HepG2 (cell line): ENCODE results near the gene SLC45A3. TPM values are rescaled to one million over a fixed set of nuclear protein-coding genes. Genes with fewer than 3 reads are reported as not detected.
A peak's percentile ranks its signal among the peaks of the same experiment; 100 is the strongest.

Experiments used
- KDM1A ChIP-seq: IDR thresholded peaks from 2 replicates; pipeline ENCODE4 v1.6.1; 2016; ENCODE audit warnings: missing compliant biosample characterization
- MTA1 ChIP-seq: sonication (generic); formaldehyde crosslinking; IDR thresholded peaks from 2 replicates; pipeline ENCODE4 v1.4.0; 2020; ENCODE audit warnings: missing genetic modification reagents, mild to moderate bottlenecking, borderline replicate concordance
- RAD21 ChIP-seq: fragments of 450-650 bp; formaldehyde crosslinking; IDR thresholded peaks from 2 replicates; pipeline ENCODE4 v1.5.0; 2020; ENCODE audit warnings: mild to moderate bottlenecking
- REPIN1 ChIP-seq: sonication (generic); formaldehyde crosslinking; IDR thresholded peaks from 2 replicates; pipeline ENCODE4 v1.8.0; 2022; ENCODE audit warnings: missing genetic modification reagents, low read depth, mild to moderate bottlenecking, borderline replicate concordance
- ZNF766 ChIP-seq: sonication (generic); formaldehyde crosslinking; IDR thresholded peaks from 2 replicates; pipeline ENCODE4 v1.5.0; 2020; ENCODE audit warnings: missing genetic modification reagents, borderline replicate concordance
- ZZZ3 ChIP-seq: sonication (generic); formaldehyde crosslinking; IDR thresholded peaks from 2 replicates; pipeline ENCODE4 v1.4.0; 2020; ENCODE audit warnings: missing genetic modification reagents, mild to moderate bottlenecking, borderline replicate concordance
- polyA plus RNA-seq, 8 experiments: library from polyadenylated mRNA; depleted of rRNA in 3 of 8; stranded (reverse) in 7 of 8; unstranded in 1 of 8; fragments of >200 nt; fragmentation: Illumina TruSeq in 4 of 8; extraction: Trizol in 4 of 8; gene quantifications; 2 replicates each; pipeline versions ENCODE4 v1.2.1 to v1.2.3, GENCODE V29; 2011 to 2016; ENCODE audit warnings: low read depth in 4 of 8, missing spikeins in 1 of 8, mixed read lengths in 1 of 8; ENCODE audit not compliant: insufficient read depth in 1 of 8
- total RNA-seq, 5 experiments: library from RNA; depleted of rRNA; stranded (reverse); fragments of >200 nt; fragmentation: Illumina TruSeq; extraction: Trizol; gene quantifications; 2 replicates each; pipeline ENCODE4 v1.2.3, GENCODE V29; 2016; ENCODE audit warnings: low read depth in 1 of 5
- TF ChIP-seq, protein P1 (sequence below): sonication (generic); formaldehyde crosslinking; conservative IDR thresholded peaks from 2 replicates; pipeline ENCODE4 v1.8.0; 2022; ENCODE audit warnings: mild to moderate bottlenecking, moderate library complexity, missing genetic modification reagents
- TF ChIP-seq, protein P2 (sequence below): sonication (generic); formaldehyde crosslinking; IDR thresholded peaks from 2 replicates; pipeline ENCODE4 v1.4.0; 2020; ENCODE audit warnings: mild to moderate bottlenecking, missing genetic modification reagents
- TF ChIP-seq, protein P3 (sequence below): sonication (generic); formaldehyde crosslinking; IDR thresholded peaks from 2 replicates; pipeline ENCODE4 v1.8.1; 2022; ENCODE audit warnings: low read depth, mild to moderate bottlenecking, missing genetic modification reagents
- TF ChIP-seq, protein P4 (sequence below): sonication (generic); formaldehyde crosslinking; IDR thresholded peaks from 2 replicates; pipeline ENCODE4 v1.5.0; 2020; ENCODE audit warnings: mild to moderate bottlenecking, missing genetic modification reagents
- TF ChIP-seq, protein P5 (sequence below), 2 experiments: IDR thresholded peaks; 2 replicates each; pipeline ENCODE4 v1.6.1; 2011 to 2012; ENCODE audit warnings: low read length in 2 of 2, borderline replicate concordance in 1 of 2, low read depth in 1 of 2, mild to moderate bottlenecking in 1 of 2, moderate library complexity in 1 of 2

SLC45A3 gene
- total and polyA plus RNA-seq, 2 of the 13 experiments (the other 11 are each of a cell fraction or from before 2014, with no cell fraction given), result 3.4 to 4.1 TPM

DNA sequence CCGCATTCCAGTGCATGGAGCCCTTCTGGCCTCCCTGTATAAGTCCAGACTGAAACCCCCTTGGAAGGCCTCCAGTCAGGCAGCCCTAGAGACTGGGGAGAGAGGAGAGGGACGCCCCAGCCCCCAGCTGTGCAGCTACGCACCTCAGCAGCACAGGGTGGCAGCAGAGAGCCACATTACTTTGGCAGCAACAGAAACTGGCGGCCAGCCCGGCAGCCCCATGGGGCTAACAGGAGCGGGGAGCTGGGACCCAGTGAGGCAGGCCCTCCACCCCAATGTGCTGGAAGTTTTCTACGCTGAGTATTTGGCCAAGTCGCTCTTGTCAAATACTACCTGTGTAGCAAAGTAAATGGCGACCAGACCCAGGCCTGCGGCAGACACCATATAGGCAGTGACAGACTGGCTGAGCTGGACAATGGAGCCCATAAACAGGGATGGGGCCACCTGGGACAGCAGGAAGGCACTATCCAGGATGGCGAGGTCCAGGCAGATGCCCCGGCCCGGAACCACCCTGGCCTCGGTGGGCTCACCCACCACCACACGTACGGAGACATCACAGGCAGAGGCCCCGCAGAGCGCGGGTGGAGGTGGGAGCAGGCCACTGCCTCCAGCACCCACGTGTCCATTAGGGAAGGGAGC, 21.2 kb downstream of the SLC45A3 start (continued):
- TF ChIP-seq, protein P1, sequence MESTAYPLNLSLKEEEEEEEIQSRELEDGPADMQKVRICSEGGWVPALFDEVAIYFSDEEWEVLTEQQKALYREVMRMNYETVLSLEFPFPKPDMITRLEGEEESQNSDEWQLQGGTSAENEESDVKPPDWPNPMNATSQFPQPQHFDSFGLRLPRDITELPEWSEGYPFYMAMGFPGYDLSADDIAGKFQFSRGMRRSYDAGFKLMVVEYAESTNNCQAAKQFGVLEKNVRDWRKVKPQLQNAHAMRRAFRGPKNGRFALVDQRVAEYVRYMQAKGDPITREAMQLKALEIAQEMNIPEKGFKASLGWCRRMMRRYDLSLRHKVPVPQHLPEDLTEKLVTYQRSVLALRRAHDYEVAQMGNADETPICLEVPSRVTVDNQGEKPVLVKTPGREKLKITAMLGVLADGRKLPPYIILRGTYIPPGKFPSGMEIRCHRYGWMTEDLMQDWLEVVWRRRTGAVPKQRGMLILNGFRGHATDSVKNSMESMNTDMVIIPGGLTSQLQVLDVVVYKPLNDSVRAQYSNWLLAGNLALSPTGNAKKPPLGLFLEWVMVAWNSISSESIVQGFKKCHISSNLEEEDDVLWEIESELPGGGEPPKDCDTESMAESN (CRISPR knock-in tag), result 0 out of 2 replicates have a peak, but pooled peaks have one; percentile 39
- TF ChIP-seq RAD21 (CRISPR knock-in tag) (peak; percentile 98), ZZZ3 (no peak), REPIN1 (CRISPR knock-in tag) (0 out of 2 replicates have a peak, but pooled peaks have one; percentile 29), MTA1 (peak; percentile 67; the same call in 1 of the 2 replicates), KDM1A (CRISPR knock-in tag) (no peak), ZNF766 (CRISPR knock-in tag) (no peak)
- TF ChIP-seq, protein P2, sequence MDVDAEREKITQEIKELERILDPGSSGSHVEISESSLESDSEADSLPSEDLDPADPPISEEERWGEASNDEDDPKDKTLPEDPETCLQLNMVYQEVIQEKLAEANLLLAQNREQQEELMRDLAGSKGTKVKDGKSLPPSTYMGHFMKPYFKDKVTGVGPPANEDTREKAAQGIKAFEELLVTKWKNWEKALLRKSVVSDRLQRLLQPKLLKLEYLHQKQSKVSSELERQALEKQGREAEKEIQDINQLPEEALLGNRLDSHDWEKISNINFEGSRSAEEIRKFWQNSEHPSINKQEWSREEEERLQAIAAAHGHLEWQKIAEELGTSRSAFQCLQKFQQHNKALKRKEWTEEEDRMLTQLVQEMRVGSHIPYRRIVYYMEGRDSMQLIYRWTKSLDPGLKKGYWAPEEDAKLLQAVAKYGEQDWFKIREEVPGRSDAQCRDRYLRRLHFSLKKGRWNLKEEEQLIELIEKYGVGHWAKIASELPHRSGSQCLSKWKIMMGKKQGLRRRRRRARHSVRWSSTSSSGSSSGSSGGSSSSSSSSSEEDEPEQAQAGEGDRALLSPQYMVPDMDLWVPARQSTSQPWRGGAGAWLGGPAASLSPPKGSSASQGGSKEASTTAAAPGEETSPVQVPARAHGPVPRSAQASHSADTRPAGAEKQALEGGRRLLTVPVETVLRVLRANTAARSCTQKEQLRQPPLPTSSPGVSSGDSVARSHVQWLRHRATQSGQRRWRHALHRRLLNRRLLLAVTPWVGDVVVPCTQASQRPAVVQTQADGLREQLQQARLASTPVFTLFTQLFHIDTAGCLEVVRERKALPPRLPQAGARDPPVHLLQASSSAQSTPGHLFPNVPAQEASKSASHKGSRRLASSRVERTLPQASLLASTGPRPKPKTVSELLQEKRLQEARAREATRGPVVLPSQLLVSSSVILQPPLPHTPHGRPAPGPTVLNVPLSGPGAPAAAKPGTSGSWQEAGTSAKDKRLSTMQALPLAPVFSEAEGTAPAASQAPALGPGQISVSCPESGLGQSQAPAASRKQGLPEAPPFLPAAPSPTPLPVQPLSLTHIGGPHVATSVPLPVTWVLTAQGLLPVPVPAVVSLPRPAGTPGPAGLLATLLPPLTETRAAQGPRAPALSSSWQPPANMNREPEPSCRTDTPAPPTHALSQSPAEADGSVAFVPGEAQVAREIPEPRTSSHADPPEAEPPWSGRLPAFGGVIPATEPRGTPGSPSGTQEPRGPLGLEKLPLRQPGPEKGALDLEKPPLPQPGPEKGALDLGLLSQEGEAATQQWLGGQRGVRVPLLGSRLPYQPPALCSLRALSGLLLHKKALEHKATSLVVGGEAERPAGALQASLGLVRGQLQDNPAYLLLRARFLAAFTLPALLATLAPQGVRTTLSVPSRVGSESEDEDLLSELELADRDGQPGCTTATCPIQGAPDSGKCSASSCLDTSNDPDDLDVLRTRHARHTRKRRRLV (CRISPR knock-in tag), result no peak
- TF ChIP-seq, protein P3, sequence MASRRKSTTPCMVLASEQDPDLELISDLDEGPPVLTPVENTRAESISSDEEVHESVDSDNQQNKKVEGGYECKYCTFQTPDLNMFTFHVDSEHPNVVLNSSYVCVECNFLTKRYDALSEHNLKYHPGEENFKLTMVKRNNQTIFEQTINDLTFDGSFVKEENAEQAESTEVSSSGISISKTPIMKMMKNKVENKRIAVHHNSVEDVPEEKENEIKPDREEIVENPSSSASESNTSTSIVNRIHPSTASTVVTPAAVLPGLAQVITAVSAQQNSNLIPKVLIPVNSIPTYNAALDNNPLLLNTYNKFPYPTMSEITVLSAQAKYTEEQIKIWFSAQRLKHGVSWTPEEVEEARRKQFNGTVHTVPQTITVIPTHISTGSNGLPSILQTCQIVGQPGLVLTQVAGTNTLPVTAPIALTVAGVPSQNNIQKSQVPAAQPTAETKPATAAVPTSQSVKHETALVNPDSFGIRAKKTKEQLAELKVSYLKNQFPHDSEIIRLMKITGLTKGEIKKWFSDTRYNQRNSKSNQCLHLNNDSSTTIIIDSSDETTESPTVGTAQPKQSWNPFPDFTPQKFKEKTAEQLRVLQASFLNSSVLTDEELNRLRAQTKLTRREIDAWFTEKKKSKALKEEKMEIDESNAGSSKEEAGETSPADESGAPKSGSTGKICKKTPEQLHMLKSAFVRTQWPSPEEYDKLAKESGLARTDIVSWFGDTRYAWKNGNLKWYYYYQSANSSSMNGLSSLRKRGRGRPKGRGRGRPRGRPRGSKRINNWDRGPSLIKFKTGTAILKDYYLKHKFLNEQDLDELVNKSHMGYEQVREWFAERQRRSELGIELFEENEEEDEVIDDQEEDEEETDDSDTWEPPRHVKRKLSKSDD (CRISPR knock-in tag), result no peak
- TF ChIP-seq, protein P4, sequence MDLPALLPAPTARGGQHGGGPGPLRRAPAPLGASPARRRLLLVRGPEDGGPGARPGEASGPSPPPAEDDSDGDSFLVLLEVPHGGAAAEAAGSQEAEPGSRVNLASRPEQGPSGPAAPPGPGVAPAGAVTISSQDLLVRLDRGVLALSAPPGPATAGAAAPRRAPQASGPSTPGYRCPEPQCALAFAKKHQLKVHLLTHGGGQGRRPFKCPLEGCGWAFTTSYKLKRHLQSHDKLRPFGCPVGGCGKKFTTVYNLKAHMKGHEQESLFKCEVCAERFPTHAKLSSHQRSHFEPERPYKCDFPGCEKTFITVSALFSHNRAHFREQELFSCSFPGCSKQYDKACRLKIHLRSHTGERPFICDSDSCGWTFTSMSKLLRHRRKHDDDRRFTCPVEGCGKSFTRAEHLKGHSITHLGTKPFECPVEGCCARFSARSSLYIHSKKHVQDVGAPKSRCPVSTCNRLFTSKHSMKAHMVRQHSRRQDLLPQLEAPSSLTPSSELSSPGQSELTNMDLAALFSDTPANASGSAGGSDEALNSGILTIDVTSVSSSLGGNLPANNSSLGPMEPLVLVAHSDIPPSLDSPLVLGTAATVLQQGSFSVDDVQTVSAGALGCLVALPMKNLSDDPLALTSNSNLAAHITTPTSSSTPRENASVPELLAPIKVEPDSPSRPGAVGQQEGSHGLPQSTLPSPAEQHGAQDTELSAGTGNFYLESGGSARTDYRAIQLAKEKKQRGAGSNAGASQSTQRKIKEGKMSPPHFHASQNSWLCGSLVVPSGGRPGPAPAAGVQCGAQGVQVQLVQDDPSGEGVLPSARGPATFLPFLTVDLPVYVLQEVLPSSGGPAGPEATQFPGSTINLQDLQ (CRISPR knock-in tag), result no peak
- TF ChIP-seq, protein P5, sequence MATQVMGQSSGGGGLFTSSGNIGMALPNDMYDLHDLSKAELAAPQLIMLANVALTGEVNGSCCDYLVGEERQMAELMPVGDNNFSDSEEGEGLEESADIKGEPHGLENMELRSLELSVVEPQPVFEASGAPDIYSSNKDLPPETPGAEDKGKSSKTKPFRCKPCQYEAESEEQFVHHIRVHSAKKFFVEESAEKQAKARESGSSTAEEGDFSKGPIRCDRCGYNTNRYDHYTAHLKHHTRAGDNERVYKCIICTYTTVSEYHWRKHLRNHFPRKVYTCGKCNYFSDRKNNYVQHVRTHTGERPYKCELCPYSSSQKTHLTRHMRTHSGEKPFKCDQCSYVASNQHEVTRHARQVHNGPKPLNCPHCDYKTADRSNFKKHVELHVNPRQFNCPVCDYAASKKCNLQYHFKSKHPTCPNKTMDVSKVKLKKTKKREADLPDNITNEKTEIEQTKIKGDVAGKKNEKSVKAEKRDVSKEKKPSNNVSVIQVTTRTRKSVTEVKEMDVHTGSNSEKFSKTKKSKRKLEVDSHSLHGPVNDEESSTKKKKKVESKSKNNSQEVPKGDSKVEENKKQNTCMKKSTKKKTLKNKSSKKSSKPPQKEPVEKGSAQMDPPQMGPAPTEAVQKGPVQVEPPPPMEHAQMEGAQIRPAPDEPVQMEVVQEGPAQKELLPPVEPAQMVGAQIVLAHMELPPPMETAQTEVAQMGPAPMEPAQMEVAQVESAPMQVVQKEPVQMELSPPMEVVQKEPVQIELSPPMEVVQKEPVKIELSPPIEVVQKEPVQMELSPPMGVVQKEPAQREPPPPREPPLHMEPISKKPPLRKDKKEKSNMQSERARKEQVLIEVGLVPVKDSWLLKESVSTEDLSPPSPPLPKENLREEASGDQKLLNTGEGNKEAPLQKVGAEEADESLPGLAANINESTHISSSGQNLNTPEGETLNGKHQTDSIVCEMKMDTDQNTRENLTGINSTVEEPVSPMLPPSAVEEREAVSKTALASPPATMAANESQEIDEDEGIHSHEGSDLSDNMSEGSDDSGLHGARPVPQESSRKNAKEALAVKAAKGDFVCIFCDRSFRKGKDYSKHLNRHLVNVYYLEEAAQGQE (IDR thresholded peaks at IDR 0.05; ENCODE audit: borderline replicate concordance in 1 of 2, low read depth in 1 of 2, low read length in 2 of 2), result no peak
